Testis (tissue), 3 donors: ENCODE measurements around the gene GLI3. TPM values are rescaled to one million over a fixed set of nuclear protein-coding genes. Genes with fewer than 3 reads are reported as not detected.

Experiments
- DNase-seq: peaks from one replicate; pipeline ENCODE4 v3.0.0-alpha.2; 2019
- H3K27ac ChIP-seq, 2 donors: fragments of 200-600 bp; sonication (generic); one replicate each; pipeline ENCODE4 v1.5.1; 2019
- H3K27me3 ChIP-seq: fragments of 200-600 bp; sonication (generic); one replicate; pipeline ENCODE4 v1.5.1; 2019
- H3K36me3 ChIP-seq: fragments of 200-600 bp; sonication (generic); one replicate; pipeline ENCODE4 v1.5.1; 2017; ENCODE audit warnings: low read depth; ENCODE audit errors: missing control alignments
- H3K4me1 ChIP-seq: fragments of 200-600 bp; sonication (generic); one replicate; pipeline ENCODE4 v1.5.1; 2019
- H3K4me3 ChIP-seq, 2 donors: fragments of 200-600 bp; sonication (generic); one replicate each; pipeline ENCODE4 v1.5.1; 2017 to 2019
- H3K9me3 ChIP-seq: fragments of 200-600 bp; sonication (generic); one replicate; pipeline ENCODE4 v1.5.1; 2017
- CTCF ChIP-seq, 3 experiments: fragments of 450-650 bp in 2 of 3; fragments of 200-600 bp in 1 of 3; sonication (generic) in 1 of 3; IDR thresholded peaks; one replicate each; pipeline ENCODE4 v1.5.1; 2016 to 2019; ENCODE audit warnings: antibody characterized with exemption in 3 of 3, mild to moderate bottlenecking in 2 of 3, moderate library complexity in 1 of 3
- POLR2A ChIP-seq: fragments of 450-650 bp; IDR thresholded peaks from one replicate; pipeline ENCODE4 v1.6.1; 2017; ENCODE audit warnings: antibody characterized with exemption, mild to moderate bottlenecking, moderate library complexity
- WGBS, 2 donors: methylation state at CpG; one replicate each; pipeline ENCODE4 v1.1.5; 2018; 5-methylcytosine and 5-hydroxymethylcytosine counted together
- intact Hi-C: fragments of 100-400 bp; cut with DNase I; formaldehyde crosslinking; loops from one replicate; pipeline ENCODE4 v1.15.1; 2023; ENCODE audit warnings: low total_unique reads
- polyA plus RNA-seq: library from polyadenylated mRNA; stranded (reverse); fragments of 350-450 nt; fragmentation: Illumina TruSeq; extraction: RNeasy Lipid Tissue Mini Kit (QIAGEN cat#74804); gene quantifications from one replicate; pipeline ENCODE4 v1.2.3, GENCODE V29; 2014; ENCODE audit warnings: low read depth, low replicate concordance; ENCODE audit not compliant: insufficient read depth
- total RNA-seq, 2 donors: library from RNA; depleted of rRNA; stranded (reverse); fragments of >200 nt; gene quantifications; one replicate each; pipeline ENCODE4 v1.2.3, GENCODE V29; 2016

GLI3 gene
- total and polyA plus RNA-seq, 3 donors from 2014 or later, result 3.8 to 7.3 (median 5.0) TPM

GRCh38 chr7:42090806-42091205 lies 146.2 kb downstream of the GLI3 start:
- 86 to 93% methylated on average over 5 of the region's 5 CpGs for WGBS, 2 donors
- Histone ChIP-seq H3K27ac (no peak overlapping the region), H3K36me3 (no peaks in the 10 kb centered on the region), H3K27me3 (no peaks in the 10 kb centered on the region), H3K4me3 (no peak overlapping the region), H3K9me3 (no peaks in the 10 kb centered on the region), H3K4me1 (no peaks in the 10 kb centered on the region)
- TF ChIP-seq CTCF (IDR thresholded peaks at IDR 0.05) (no peak), POLR2A (no peak)
- no peak for DNase-seq
- intact Hi-C loops, result no loop called here

- no peaks in the 10 kb centered on the region for H3K27me3 ChIP-seq
- no peak for TF ChIP-seq CTCF (IDR thresholded peaks at IDR 0.05)
- TF ChIP-seq POLR2A, result no peak
- no peaks in the 10 kb centered on the region for H3K36me3 ChIP-seq
- WGBS, 2 donors, result 90 to 94% methylated on average over 2 of the region's 2 CpGs
- H3K4me3 ChIP-seq, result no peak overlapping the region
- no peak for DNase-seq
- intact Hi-C loops, result no loop called here
- no peaks in the 10 kb centered on the region for H3K4me1 ChIP-seq
- no peak overlapping the region for H3K27ac ChIP-seq
- no peaks in the 10 kb centered on the region for H3K9me3 ChIP-seq
Measured at GRCh38 chr7:42090056-42090455, 147.0 kb downstream of the GLI3 start.

- no peaks in the 10 kb centered on the region for H3K27me3 ChIP-seq
- 96% methylated on average over 2 of the region's 2 CpGs for WGBS, 2 donors
- no peaks in the 10 kb centered on the region for H3K4me1 ChIP-seq
- no peaks in the 10 kb centered on the region for H3K9me3 ChIP-seq
- no peaks in the 10 kb centered on the region for H3K36me3 ChIP-seq
- no peak for TF ChIP-seq POLR2A
- TF ChIP-seq CTCF (IDR thresholded peaks at IDR 0.05), result no peak
- H3K4me3 ChIP-seq, result no peak overlapping the region
- intact Hi-C loops, result no loop called here
- no peak for DNase-seq
- H3K27ac ChIP-seq, result no peak overlapping the region
Measured at GRCh38 chr7:42087616-42088015, 149.4 kb downstream of the GLI3 start.

- DNase-seq, result peak; percentile 23
- WGBS, 2 donors, result 60 to 85% methylated on average over 2 to 3 of the region's 3 CpGs
- no peak for TF ChIP-seq POLR2A
- TF ChIP-seq CTCF (IDR thresholded peaks at IDR 0.05), result no peak
- Histone ChIP-seq H3K27me3 (no peaks in the 10 kb centered on the region), H3K27ac (no peak overlapping the region), H3K4me1 (no peaks in the 10 kb centered on the region), H3K9me3 (no peaks in the 10 kb centered on the region), H3K4me3 (no peak overlapping the region), H3K36me3 (no peaks in the 10 kb centered on the region)
- intact Hi-C loops, result no loop called here
Measured at GRCh38 chr7:42085531-42085930, 151.5 kb downstream of the GLI3 start.

- WGBS, 2 donors, result 86 to 95% methylated on average over 4 of the region's 4 CpGs
- Histone ChIP-seq H3K27ac (no peak overlapping the region), H3K4me1 (no peaks in the 10 kb centered on the region), H3K9me3 (no peaks in the 10 kb centered on the region), H3K27me3 (no peaks in the 10 kb centered on the region), H3K4me3 (no peak overlapping the region), H3K36me3 (no peaks in the 10 kb centered on the region)
- TF ChIP-seq CTCF (IDR thresholded peaks at IDR 0.05), result no peak
- TF ChIP-seq POLR2A, result no peak
- intact Hi-C loops, result no loop called here
- DNase-seq, result no peak
Measured at GRCh38 chr7:42084263-42084662, 152.7 kb downstream of the GLI3 start.
